Measurements from ENCODE around the gene LYZL1. TPM values are rescaled to one million over a fixed set of nuclear protein-coding genes. Genes with fewer than 3 reads are reported as not detected.
"Not testable (repeated sequence)": the region's sequence is repeated elsewhere in the genome, so short reads cannot be mapped to it uniquely, and the experiment has no call there.

The LYZL1 gene
- not detected for total RNA-seq

DNA sequence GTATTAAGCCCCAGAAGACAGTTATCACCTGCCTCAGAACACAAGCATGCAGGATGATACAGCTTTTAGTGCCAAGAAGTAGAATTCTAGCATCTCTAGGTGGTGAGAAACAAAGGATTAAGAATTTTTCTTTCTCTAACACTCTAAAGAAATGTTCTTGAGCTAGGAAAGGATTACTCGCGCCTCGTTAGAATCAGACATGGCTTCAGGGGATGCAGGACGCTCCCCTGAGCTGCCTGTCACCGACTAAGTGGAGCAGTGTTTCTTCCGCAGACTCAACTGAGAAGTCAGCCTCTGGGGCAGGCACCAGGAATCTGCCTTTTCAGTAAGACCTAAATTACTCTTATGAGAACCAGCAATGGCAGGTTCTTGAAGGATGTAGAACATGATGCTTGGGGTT, at the start of gene LYZL1:
Gene LYZL1, plus strand, starts transcription at position 165 of the 400 bp plus-strand sequence. CDS start 2,798 bp downstream, outside the sequence.
- H3K9me3 ChIP-seq; H3K27me3 ChIP-seq; H3K4me3 ChIP-seq; H3K4me1 ChIP-seq; H3K27ac ChIP-seq; H3K36me3 ChIP-seq; H3K9ac ChIP-seq (ENCODE audit: low read depth in 2 of 2, low read length in 2 of 2); DNase-seq; intact Hi-C loops (cut with DNase I): not testable (repeated sequence)

DNA sequence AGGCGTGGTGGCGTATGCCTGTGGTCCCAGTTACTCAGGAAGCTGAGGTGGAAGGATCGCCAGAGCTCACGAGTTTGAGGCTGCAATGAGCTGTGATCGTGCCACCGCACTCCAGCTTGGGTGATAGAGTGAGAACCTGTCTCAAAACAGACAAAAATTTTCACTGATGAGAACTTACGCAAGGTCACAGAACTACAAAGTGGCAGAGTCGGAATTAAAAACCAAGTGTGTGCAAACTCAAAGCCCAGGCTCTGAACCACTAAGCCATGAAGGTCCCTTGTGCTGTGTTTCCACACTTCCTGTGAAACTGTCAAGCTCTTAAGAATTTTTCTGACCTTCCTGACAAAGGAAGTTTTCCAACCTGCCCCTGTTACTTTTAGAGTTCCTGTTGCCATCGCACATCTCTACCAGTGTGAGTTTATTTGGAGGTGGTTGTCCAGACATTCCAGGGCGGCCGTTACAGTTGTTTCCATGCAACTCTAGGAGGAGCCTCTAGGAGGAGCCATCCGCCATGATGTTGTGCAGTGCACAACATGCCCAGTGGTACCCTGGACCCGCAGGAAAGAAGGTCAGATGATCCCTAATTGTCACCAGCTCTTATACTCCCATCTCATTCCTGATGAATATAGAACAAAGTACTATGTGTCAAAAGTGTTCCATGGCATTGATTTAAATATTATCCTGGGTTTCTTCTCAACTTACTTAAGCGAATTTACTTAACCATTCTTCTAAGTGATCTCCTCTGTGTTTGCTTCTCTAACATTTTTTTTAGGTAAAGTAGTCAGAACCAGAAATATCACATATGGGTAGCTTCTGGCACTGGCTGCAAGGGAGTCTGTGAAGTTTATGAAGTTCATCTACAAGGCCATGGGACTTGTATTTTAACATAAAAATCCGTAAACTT, 49.0 kb upstream of the LYZL1 start:
- intact Hi-C loops (cut with DNase I) = no loop called here
- no peaks in the 10 kb centered on the region for H3K36me3 ChIP-seq
- TF ChIP-seq, protein P1, sequence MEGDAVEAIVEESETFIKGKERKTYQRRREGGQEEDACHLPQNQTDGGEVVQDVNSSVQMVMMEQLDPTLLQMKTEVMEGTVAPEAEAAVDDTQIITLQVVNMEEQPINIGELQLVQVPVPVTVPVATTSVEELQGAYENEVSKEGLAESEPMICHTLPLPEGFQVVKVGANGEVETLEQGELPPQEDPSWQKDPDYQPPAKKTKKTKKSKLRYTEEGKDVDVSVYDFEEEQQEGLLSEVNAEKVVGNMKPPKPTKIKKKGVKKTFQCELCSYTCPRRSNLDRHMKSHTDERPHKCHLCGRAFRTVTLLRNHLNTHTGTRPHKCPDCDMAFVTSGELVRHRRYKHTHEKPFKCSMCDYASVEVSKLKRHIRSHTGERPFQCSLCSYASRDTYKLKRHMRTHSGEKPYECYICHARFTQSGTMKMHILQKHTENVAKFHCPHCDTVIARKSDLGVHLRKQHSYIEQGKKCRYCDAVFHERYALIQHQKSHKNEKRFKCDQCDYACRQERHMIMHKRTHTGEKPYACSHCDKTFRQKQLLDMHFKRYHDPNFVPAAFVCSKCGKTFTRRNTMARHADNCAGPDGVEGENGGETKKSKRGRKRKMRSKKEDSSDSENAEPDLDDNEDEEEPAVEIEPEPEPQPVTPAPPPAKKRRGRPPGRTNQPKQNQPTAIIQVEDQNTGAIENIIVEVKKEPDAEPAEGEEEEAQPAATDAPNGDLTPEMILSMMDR (IDR thresholded peaks at IDR 0.05) = no peak
- no peak overlapping the region for H3K9ac ChIP-seq (ENCODE audit: low read depth in 2 of 2, low read length in 2 of 2)
- no peak for DNase-seq
- no peak overlapping the region for H3K27ac ChIP-seq
- H3K27me3 ChIP-seq = no peaks in the 10 kb centered on the region
- no peaks in the 10 kb centered on the region for H3K4me1 ChIP-seq
- H3K4me3 ChIP-seq = no peak overlapping the region
- H3K9me3 ChIP-seq = no peaks in the 10 kb centered on the region

DNA sequence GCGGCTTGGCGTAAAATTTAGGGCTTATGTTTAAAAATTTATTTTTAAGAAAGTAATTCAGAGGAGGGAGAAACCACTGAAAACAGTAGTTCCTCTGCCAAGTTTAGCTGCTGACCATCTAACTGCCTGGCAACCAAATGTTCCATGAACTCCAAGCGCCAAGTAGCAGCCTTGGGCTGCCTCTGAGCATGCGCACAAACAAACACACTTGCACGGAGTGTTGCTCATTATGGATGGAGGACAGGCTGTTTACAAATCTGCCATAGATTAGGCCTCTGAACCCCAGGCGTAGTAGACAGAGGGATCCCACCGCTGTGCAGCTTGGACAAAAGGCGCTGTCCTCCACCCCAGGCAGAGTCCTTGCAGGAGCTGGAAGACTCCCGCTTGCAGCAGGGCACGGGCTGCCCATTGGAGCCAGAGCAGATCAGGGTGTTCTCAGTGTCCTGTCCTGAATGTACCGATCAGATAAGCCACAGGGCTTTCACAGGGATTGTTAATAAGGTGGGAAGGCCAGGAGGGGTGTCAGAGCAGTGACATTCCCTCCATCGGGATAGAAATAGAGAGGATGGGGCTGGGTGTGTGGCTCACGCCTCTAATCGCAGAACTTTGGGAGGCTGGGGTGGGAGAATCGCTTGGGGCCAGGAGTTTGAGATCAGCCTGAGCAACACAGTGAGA, 47.7 kb upstream of the LYZL1 start:
- no peaks in the 10 kb centered on the region for H3K27me3 ChIP-seq
- TF ChIP-seq, protein P1 (IDR thresholded peaks at IDR 0.05) = no peak
- H3K27ac ChIP-seq = no peak overlapping the region
- intact Hi-C loops (cut with DNase I) = no loop called here
- no peak for DNase-seq
- H3K9me3 ChIP-seq = no peaks in the 10 kb centered on the region
- H3K4me3 ChIP-seq = no peak overlapping the region
- no peaks in the 10 kb centered on the region for H3K4me1 ChIP-seq
- no peaks in the 10 kb centered on the region for H3K36me3 ChIP-seq
- H3K9ac ChIP-seq (ENCODE audit: low read depth in 2 of 2, low read length in 2 of 2) = no peak overlapping the region

DNA sequence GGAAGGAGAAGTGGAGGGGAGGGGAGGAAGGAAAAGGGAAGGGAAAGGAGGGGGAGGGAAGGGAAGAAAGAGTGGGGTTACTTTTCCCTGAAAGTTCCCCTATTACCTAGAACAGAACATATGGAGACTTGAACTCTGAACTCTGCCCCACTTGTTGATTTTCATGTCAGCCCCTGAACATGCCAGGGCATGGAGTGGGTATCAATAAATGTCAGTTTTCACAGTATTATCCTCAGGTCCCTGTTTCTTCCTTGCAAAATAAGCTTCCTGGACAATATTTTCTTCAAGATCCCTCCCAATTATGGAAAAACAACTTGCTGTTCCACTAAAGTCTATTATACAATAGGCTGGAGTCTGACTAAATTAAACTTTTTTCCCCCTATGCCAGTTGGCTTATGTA, 46.9 kb upstream of the LYZL1 start:
- DNase-seq = no peak
- H3K27me3 ChIP-seq = no peaks in the 10 kb centered on the region
- no peak overlapping the region for H3K9ac ChIP-seq (ENCODE audit: low read depth in 2 of 2, low read length in 2 of 2)
- H3K27ac ChIP-seq = no peak overlapping the region
- no peaks in the 10 kb centered on the region for H3K9me3 ChIP-seq
- intact Hi-C loops (cut with DNase I) = no loop called here
- no peaks in the 10 kb centered on the region for H3K36me3 ChIP-seq
- H3K4me3 ChIP-seq = no peak overlapping the region
- TF ChIP-seq, protein P1 (IDR thresholded peaks at IDR 0.05) = no peak
- H3K4me1 ChIP-seq = no peaks in the 10 kb centered on the region

DNA sequence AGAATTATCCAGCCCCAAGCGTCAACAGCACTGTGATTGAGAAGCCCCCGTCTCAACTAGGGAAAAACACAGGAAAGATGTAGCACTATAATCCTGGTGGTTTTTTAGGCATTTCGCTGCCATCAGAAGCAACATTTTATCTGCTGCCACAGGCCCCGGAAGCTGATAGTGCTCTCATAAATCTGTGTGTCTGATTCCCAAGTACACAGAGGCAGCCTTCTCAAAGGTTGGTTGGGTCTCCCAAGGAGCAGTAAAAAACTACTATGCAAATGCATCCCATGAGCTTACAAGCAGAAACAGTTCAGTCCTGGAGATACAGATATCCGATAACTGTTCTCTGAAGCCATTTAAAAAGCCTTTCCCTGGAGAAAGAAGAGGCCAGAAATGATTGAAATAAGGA, 45.8 kb upstream of the LYZL1 start:
- Histone ChIP-seq H3K9ac (ENCODE audit: low read depth in 2 of 2, low read length in 2 of 2) (no peak overlapping the region), H3K4me3 (no peak overlapping the region), H3K36me3 (no peaks in the 10 kb centered on the region), H3K27me3 (no peaks in the 10 kb centered on the region), H3K4me1 (no peaks in the 10 kb centered on the region), H3K27ac (no peak overlapping the region), H3K9me3 (no peaks in the 10 kb centered on the region)
- intact Hi-C loops (cut with DNase I) = no loop called here
- no peak for DNase-seq
- TF ChIP-seq, protein P1 (IDR thresholded peaks at IDR 0.05) = no peak

DNA sequence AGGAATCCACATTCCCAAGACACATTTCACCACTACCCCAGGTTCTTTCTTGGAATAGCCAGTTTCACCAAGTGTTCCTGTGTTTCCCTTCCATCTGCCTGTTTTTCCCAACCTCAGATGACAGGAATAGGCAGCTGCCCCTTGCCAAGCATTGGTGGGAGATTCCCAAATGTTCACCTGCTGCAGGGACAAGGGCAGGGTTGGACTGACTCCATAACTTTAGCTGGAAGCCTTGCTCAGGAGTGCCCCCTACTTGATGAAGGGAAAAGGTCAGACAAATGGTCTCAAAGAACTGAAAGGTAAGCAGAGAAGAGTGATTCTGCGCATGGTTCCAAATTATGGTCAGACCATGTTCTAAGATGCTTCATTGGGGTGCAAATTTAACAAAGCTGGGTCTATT, 45.1 kb upstream of the LYZL1 start:
- Histone ChIP-seq H3K36me3 (no peaks in the 10 kb centered on the region), H3K27ac (no peak overlapping the region), H3K4me3 (no peak overlapping the region), H3K9me3 (no peaks in the 10 kb centered on the region), H3K9ac (ENCODE audit: low read depth in 2 of 2, low read length in 2 of 2) (no peak overlapping the region), H3K27me3 (no peaks in the 10 kb centered on the region), H3K4me1 (no peaks in the 10 kb centered on the region)
- TF ChIP-seq, protein P1 (IDR thresholded peaks at IDR 0.05) = no peak
- peak; percentile 22 for DNase-seq
- intact Hi-C loops (cut with DNase I) = no loop called here

Measured in colonic mucosa (tissue), 4 donors.